Panc1 (cell line): ENCODE results near the gene WDR7.

ENCODE experiments used
- POLR2AphosphoS5 ChIP-seq: IDR thresholded peaks from 2 replicates; pipeline ENCODE4 v1.6.1; 2012; ENCODE audit warnings: mild to moderate bottlenecking, low read depth, low read length, moderate library complexity
- REST ChIP-seq, 2 experiments: IDR thresholded peaks; 2 replicates each; pipeline ENCODE4 v1.6.1; 2011 to 2012; ENCODE audit warnings: low read depth in 2 of 2, control low read depth in 1 of 2, low read length in 1 of 2, mild to moderate bottlenecking in 1 of 2, moderate library complexity in 1 of 2; ENCODE audit not compliant: insufficient read depth in 1 of 2
- SIN3A ChIP-seq: IDR thresholded peaks from 2 replicates; pipeline ENCODE4 v1.6.1; 2012; ENCODE audit warnings: low read depth, mild to moderate bottlenecking, low read length, moderate library complexity, borderline replicate concordance; ENCODE audit not compliant: insufficient read depth
- TCF7L2 ChIP-seq: IDR thresholded peaks from 2 replicates; pipeline ENCODE4 v1.6.1; 2011; ENCODE audit warnings: mild to moderate bottlenecking, low read depth, low read length, inconsistent platforms
- TF ChIP-seq, protein P1 (sequence below): fragments of 450-650 bp; IDR thresholded peaks from 2 replicates; pipeline ENCODE4 v1.5.1; 2017; ENCODE audit warnings: mild to moderate bottlenecking

GRCh38 chr18:56926734-56927133 lies 275.6 kb downstream of the WDR7 start:
- no peak for TF ChIP-seq POLR2AphosphoS5
- TF ChIP-seq, protein P1, sequence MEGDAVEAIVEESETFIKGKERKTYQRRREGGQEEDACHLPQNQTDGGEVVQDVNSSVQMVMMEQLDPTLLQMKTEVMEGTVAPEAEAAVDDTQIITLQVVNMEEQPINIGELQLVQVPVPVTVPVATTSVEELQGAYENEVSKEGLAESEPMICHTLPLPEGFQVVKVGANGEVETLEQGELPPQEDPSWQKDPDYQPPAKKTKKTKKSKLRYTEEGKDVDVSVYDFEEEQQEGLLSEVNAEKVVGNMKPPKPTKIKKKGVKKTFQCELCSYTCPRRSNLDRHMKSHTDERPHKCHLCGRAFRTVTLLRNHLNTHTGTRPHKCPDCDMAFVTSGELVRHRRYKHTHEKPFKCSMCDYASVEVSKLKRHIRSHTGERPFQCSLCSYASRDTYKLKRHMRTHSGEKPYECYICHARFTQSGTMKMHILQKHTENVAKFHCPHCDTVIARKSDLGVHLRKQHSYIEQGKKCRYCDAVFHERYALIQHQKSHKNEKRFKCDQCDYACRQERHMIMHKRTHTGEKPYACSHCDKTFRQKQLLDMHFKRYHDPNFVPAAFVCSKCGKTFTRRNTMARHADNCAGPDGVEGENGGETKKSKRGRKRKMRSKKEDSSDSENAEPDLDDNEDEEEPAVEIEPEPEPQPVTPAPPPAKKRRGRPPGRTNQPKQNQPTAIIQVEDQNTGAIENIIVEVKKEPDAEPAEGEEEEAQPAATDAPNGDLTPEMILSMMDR: no peak
- TF ChIP-seq REST (IDR thresholded peaks at IDR 0.05; ENCODE audit: insufficient read depth in 1 of 2, low read depth in 2 of 2, low read length in 1 of 2): no peak
- TF ChIP-seq SIN3A: no peak
- TF ChIP-seq TCF7L2: no peak
